ENCODE measurements around the gene TTC5.

TTC5 gene

GRCh38 chr14:20334017-20334416, 28.3 kb upstream of the TTC5 start:
- H3K36me3 ChIP-seq (ENCODE audit: control insufficient read depth, low read length): peaks cover 34% of the 10 kb centered on the region
- no peaks in the 10 kb centered on the region for H3K27me3 ChIP-seq (ENCODE audit: control insufficient read depth, low read length)
- H3K4me3 ChIP-seq (ENCODE audit: low read length): peak overlapping the region; percentile 97
- TF ChIP-seq EZH2phosphoT487 (IDR thresholded peaks at IDR 0.05; ENCODE audit: borderline replicate concordance, low read length) (no peak), CTCF (IDR thresholded peaks at IDR 0.05; ENCODE audit: low read depth, low read length, poor library complexity, severe bottlenecking) (no peak)
- H3K79me2 ChIP-seq (ENCODE audit: control insufficient read depth, low read length): peaks cover 51% of the 10 kb centered on the region
- H3K4me2 ChIP-seq (ENCODE audit: low read length): peak overlapping the region; percentile 98
- H3F3A ChIP-seq (ENCODE audit: control insufficient read depth, insufficient read depth): peaks cover 22% of the 10 kb centered on the region
- H3K9me3 ChIP-seq (ENCODE audit: control insufficient read depth, insufficient read depth, low read length): no peaks in the 10 kb centered on the region
- H3K9me2 ChIP-seq (replicated peaks; ENCODE audit: control insufficient read depth, low read length): no peaks in the 10 kb centered on the region
- peaks cover 46% of the 10 kb centered on the region for H3K4me1 ChIP-seq (ENCODE audit: control insufficient read depth, low read length)
- H3K27ac ChIP-seq (ENCODE audit: low read depth, low read length): peak overlapping the region; percentile 83
- H4K20me1 ChIP-seq (ENCODE audit: control insufficient read depth, insufficient read depth, low read depth, low read length): peaks cover 6% of the 10 kb centered on the region; the same call in 1 of the 2 replicates

- peaks cover 39% of the 10 kb centered on the region for H3K36me3 ChIP-seq (ENCODE audit: control insufficient read depth, low read length)
- peak overlapping the region; percentile 83 for H3K27ac ChIP-seq (ENCODE audit: low read depth, low read length)
- no peaks in the 10 kb centered on the region for H3K9me2 ChIP-seq (replicated peaks; ENCODE audit: control insufficient read depth, low read length)
- H3K4me3 ChIP-seq (ENCODE audit: low read length): peak overlapping the region; percentile 97
- peaks cover 56% of the 10 kb centered on the region for H3K79me2 ChIP-seq (ENCODE audit: control insufficient read depth, low read length)
- TF ChIP-seq EZH2phosphoT487 (IDR thresholded peaks at IDR 0.05; ENCODE audit: borderline replicate concordance, low read length) (no peak), CTCF (IDR thresholded peaks at IDR 0.05; ENCODE audit: low read depth, low read length, poor library complexity, severe bottlenecking) (no peak)
- peaks cover 6% of the 10 kb centered on the region; the same call in 1 of the 2 replicates for H4K20me1 ChIP-seq (ENCODE audit: control insufficient read depth, insufficient read depth, low read depth, low read length)
- peaks cover 24% of the 10 kb centered on the region for H3F3A ChIP-seq (ENCODE audit: control insufficient read depth, insufficient read depth)
- peak overlapping the region; percentile 98 for H3K4me2 ChIP-seq (ENCODE audit: low read length)
- H3K4me1 ChIP-seq (ENCODE audit: control insufficient read depth, low read length): peaks cover 51% of the 10 kb centered on the region
- H3K27me3 ChIP-seq (ENCODE audit: control insufficient read depth, low read length): no peaks in the 10 kb centered on the region
- no peaks in the 10 kb centered on the region for H3K9me3 ChIP-seq (ENCODE audit: control insufficient read depth, insufficient read depth, low read length)
These were observed 27.7 kb upstream of the TTC5 start for GRCh38 chr14:20333494-20333841.

GRCh38 chr14:20332788-20333493, 27.2 kb upstream of the TTC5 start, which contains the start of gene CCNB1IP1:
Gene CCNB1IP1 (minus strand): TSS chr14:20333279. CDS start chr14:20316523, 16,756 bp downstream.
- Histone ChIP-seq H3K9me3 (ENCODE audit: control insufficient read depth, insufficient read depth, low read length) (no peaks in the 10 kb centered on the region), H3K4me1 (ENCODE audit: control insufficient read depth, low read length) (peaks cover 54% of the 10 kb centered on the region), H3F3A (ENCODE audit: control insufficient read depth, insufficient read depth) (peaks cover 29% of the 10 kb centered on the region), H3K9me2 (replicated peaks; ENCODE audit: control insufficient read depth, low read length) (no peaks in the 10 kb centered on the region), H3K4me3 (ENCODE audit: low read length) (peak within 1 kb of the TSS; percentile 97), H3K36me3 (ENCODE audit: control insufficient read depth, low read length) (peaks cover 44% of the 10 kb centered on the region), H4K20me1 (ENCODE audit: control insufficient read depth, insufficient read depth, low read depth, low read length) (peaks cover 6% of the 10 kb centered on the region; the same call in 1 of the 2 replicates), H3K27me3 (ENCODE audit: control insufficient read depth, low read length) (no peaks in the 10 kb centered on the region), H3K79me2 (ENCODE audit: control insufficient read depth, low read length) (peaks cover 61% of the 10 kb centered on the region), H3K27ac (ENCODE audit: low read depth, low read length) (peak within 1 kb of the TSS; percentile 83), H3K4me2 (ENCODE audit: low read length) (peak within 1 kb of the TSS; percentile 98)
- TF ChIP-seq EZH2phosphoT487 (IDR thresholded peaks at IDR 0.05; ENCODE audit: borderline replicate concordance, low read length): no peak
- no peak for TF ChIP-seq CTCF (IDR thresholded peaks at IDR 0.05; ENCODE audit: low read depth, low read length, poor library complexity, severe bottlenecking)

All from DOHH2 (cell line).